Measurements from ENCODE around the gene DDX1. TPM values are rescaled to one million over a fixed set of nuclear protein-coding genes. Genes with fewer than 3 reads are reported as not detected.
"Not testable (repeated sequence)": the region's sequence is repeated elsewhere in the genome, so short reads cannot be mapped to it uniquely, and the experiment has no call there.

Gene DDX1
- total RNA-seq, 1 donor from 2014 or later, result 105 TPM

DNA sequence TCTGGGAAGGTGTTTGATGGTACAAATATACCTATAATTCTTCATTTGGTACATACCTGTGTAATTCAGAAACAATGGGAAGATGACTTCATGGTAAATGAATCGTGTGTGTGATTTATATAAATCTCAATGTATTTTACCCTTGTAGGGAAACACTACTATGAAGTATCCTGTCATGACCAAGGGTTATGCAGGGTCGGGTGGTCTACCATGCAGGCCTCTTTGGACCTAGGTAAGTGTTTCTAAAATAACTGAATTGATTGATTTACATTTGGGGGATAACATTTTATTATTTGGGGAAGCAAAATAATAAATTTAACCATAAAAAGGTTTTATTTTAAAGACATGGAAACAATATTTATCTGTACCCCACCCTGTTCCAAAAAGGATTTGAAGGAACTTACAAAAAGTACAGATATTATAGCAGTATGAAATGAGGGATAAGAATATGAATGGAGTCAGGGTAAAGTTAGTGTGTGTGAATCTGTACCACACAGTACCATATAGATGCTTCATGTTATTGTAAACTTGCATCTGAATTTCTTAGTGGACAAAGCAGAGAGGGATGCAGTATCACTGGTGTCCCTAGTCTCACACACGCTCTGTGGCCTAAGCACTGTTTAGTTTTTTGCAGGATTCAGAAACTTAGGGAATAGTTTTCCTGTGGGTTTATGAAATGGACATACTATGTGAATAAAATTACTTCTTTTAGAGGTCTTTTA lies 11.5 kb downstream of the DDX1 start:
- no peak overlapping the region for H3K9ac ChIP-seq (ENCODE audit: low read depth in 1 of 3, low read length in 3 of 3)
- H3K9me3 ChIP-seq (ENCODE audit: control insufficient read depth in 3 of 3, low read length in 3 of 3), result no peaks in the 10 kb centered on the region
- H3K27me3 ChIP-seq (ENCODE audit: control insufficient read depth in 3 of 3, insufficient read depth in 3 of 3, low read length in 3 of 3), result no peaks in the 10 kb centered on the region
- no peak overlapping the region for H3K27ac ChIP-seq (ENCODE audit: low read depth, low read length)
- no peaks in the 10 kb centered on the region for H3K4me1 ChIP-seq (ENCODE audit: control insufficient read depth in 3 of 3, insufficient read depth in 3 of 3, low read length in 3 of 3)
- peaks cover 65 to 92% (median 91%) of the 10 kb centered on the region in 3 donors for H3K36me3 ChIP-seq (ENCODE audit: control insufficient read depth in 3 of 3, insufficient read depth in 3 of 3, low read length in 3 of 3)
- no peak overlapping the region for H3K4me3 ChIP-seq (ENCODE audit: low read length in 3 of 3)

DNA sequence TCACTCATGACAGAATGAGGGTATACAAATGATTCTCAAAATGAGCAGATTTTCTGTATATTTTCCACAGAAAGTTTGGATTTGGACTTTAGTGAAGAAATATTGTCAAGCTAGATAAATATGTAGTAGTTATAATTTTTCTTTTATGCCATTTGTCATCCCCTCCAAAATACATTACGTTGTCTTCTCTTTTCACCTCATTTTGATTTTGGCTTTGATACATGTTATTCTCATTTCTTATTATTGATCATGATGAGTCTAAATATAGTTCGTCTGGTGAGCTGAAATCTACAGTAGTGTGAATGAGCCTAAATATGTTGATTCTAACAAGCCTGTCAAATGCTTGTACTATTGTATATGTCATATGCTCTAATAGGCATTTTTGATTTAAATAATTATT lies 12.3 kb downstream of the DDX1 start:
- no peaks in the 10 kb centered on the region for H3K4me1 ChIP-seq (ENCODE audit: control insufficient read depth in 3 of 3, insufficient read depth in 3 of 3, low read length in 3 of 3)
- H3K27me3 ChIP-seq (ENCODE audit: control insufficient read depth in 3 of 3, insufficient read depth in 3 of 3, low read length in 3 of 3), result no peaks in the 10 kb centered on the region
- no peak overlapping the region for H3K4me3 ChIP-seq (ENCODE audit: low read length in 3 of 3)
- no peak overlapping the region for H3K27ac ChIP-seq (ENCODE audit: low read depth, low read length)
- no peak overlapping the region for H3K9ac ChIP-seq (ENCODE audit: low read depth in 1 of 3, low read length in 3 of 3)
- H3K36me3 ChIP-seq (ENCODE audit: control insufficient read depth in 3 of 3, insufficient read depth in 3 of 3, low read length in 3 of 3), result peaks cover 71 to 90% (median 88%) of the 10 kb centered on the region in 3 donors
- no peaks in the 10 kb centered on the region for H3K9me3 ChIP-seq (ENCODE audit: control insufficient read depth in 3 of 3, low read length in 3 of 3)

DNA sequence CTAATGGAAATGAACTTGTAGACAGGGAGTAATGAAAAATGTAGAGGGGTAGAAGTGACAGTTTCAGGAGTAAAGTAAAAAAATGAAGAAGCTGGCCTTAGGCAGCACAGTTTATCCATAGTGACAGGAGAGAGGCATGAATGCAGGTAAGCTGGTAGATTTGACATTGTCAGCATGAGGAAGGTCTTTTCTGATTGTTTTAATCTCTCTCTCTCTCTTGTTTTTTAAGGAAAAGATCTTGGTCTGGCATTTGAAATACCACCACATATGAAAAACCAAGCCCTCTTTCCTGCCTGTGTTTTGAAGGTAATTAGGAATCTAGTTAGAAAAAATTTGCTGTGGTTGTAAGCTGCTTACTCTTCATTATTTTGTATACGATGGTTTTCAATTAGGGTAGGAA lies 14.1 kb downstream of the DDX1 start:
- no peak overlapping the region for H3K9ac ChIP-seq (ENCODE audit: low read depth in 1 of 3, low read length in 3 of 3)
- H3K27me3 ChIP-seq (ENCODE audit: control insufficient read depth in 3 of 3, insufficient read depth in 3 of 3, low read length in 3 of 3), result no peaks in the 10 kb centered on the region
- H3K9me3 ChIP-seq (ENCODE audit: control insufficient read depth in 3 of 3, low read length in 3 of 3), result no peaks in the 10 kb centered on the region
- H3K4me3 ChIP-seq (ENCODE audit: low read length in 3 of 3), result no peak overlapping the region
- peaks cover 69 to 92% (median 91%) of the 10 kb centered on the region in 3 donors for H3K36me3 ChIP-seq (ENCODE audit: control insufficient read depth in 3 of 3, insufficient read depth in 3 of 3, low read length in 3 of 3)
- no peak overlapping the region for H3K27ac ChIP-seq (ENCODE audit: low read depth, low read length)
- H3K4me1 ChIP-seq (ENCODE audit: control insufficient read depth in 3 of 3, insufficient read depth in 3 of 3, low read length in 3 of 3), result no peaks in the 10 kb centered on the region

- Histone ChIP-seq H3K27me3 (ENCODE audit: control insufficient read depth in 3 of 3, insufficient read depth in 3 of 3, low read length in 3 of 3) (no peaks in the 10 kb centered on the region), H3K4me1 (ENCODE audit: control insufficient read depth in 3 of 3, insufficient read depth in 3 of 3, low read length in 3 of 3) (no peaks in the 10 kb centered on the region), H3K27ac (ENCODE audit: low read depth, low read length) (no peak overlapping the region), H3K9me3 (ENCODE audit: control insufficient read depth in 3 of 3, low read length in 3 of 3) (no peaks in the 10 kb centered on the region), H3K4me3 (ENCODE audit: low read length in 3 of 3) (no peak overlapping the region), H3K36me3 (ENCODE audit: control insufficient read depth in 3 of 3, insufficient read depth in 3 of 3, low read length in 3 of 3) (peaks cover 59 to 82% (median 80%) of the 10 kb centered on the region in 3 donors), H3K9ac (ENCODE audit: low read depth in 1 of 3, low read length in 3 of 3) (no peak overlapping the region)
Measured at GRCh38 chr2:15606481-15607441, 15.1 kb downstream of the DDX1 start.

DNA sequence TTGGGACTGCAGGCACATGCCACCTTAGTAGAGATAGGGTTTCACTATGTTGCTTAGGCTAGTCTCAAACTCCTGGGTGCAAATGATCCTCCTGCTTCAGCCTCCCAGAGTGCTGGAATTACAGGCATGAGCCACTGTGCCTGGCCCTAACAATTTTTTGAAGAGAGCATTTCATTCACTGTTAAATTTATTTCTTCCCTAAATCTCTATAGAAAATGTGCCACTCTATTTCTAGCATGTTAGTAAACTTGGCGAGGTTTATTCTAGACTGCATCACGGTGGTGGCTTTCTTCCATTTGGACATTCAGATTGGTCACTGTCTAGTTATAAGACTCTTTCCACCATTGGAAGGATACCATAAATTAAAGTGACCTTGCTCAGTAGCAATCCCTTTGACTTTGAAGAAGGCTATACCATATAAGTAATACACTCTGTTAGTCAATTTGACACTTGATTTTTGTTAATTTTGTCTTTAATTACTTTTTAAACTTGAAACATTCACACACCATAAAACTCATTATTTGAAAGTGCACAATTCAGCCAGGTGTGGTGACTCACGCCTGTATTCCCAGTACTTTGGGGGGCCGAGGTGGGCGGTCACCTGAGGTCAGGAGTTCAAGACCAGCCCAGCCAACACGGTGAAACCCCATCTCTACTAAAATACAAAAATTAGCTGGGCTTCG lies 16.2 kb downstream of the DDX1 start:
- H3K36me3 ChIP-seq (ENCODE audit: control insufficient read depth in 3 of 3, insufficient read depth in 3 of 3, low read length in 3 of 3), result peaks cover 48 to 71% (median 69%) of the 10 kb centered on the region in 3 donors
- H3K4me1 ChIP-seq (ENCODE audit: control insufficient read depth in 3 of 3, insufficient read depth in 3 of 3, low read length in 3 of 3), result no peaks in the 10 kb centered on the region
- no peaks in the 10 kb centered on the region for H3K9me3 ChIP-seq (ENCODE audit: control insufficient read depth in 3 of 3, low read length in 3 of 3)
- no peak overlapping the region for H3K27ac ChIP-seq (ENCODE audit: low read depth, low read length)
- no peak overlapping the region for H3K9ac ChIP-seq (ENCODE audit: low read depth in 1 of 3, low read length in 3 of 3)
- no peak overlapping the region for H3K4me3 ChIP-seq (ENCODE audit: low read length in 3 of 3)
- no peaks in the 10 kb centered on the region for H3K27me3 ChIP-seq (ENCODE audit: control insufficient read depth in 3 of 3, insufficient read depth in 3 of 3, low read length in 3 of 3)

DNA sequence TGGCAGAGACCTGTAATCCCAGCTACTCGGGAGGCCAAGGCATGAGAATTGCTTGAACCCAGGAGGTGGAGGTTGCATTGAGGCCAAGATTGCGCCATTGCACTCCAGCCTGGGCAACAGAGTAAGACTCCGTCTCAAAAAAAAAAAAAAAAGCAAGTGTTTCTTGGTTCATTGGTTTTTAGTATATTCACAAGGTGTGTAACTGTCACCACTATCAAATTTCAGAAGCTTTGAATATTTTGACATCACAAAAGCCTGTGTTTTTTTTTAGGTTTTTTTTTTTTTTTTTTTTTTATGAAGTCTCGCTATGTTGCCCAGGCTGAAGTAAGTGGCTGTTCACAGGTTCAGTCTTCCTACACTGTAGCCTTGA lies 16.7 kb downstream of the DDX1 start:
- H3K36me3 ChIP-seq (ENCODE audit: control insufficient read depth in 3 of 3, insufficient read depth in 3 of 3, low read length in 3 of 3), result peaks cover 44 to 66% (median 65%) of the 10 kb centered on the region in 3 donors
- no peak overlapping the region for H3K4me3 ChIP-seq (ENCODE audit: low read length in 3 of 3)
- H3K9ac ChIP-seq (ENCODE audit: low read depth in 1 of 3, low read length in 3 of 3), result no peak overlapping the region
- no peak overlapping the region for H3K27ac ChIP-seq (ENCODE audit: low read depth, low read length)
- no peaks in the 10 kb centered on the region for H3K27me3 ChIP-seq (ENCODE audit: control insufficient read depth in 3 of 3, insufficient read depth in 3 of 3, low read length in 3 of 3)
- H3K4me1 ChIP-seq (ENCODE audit: control insufficient read depth in 3 of 3, insufficient read depth in 3 of 3, low read length in 3 of 3), result no peaks in the 10 kb centered on the region
- no peaks in the 10 kb centered on the region for H3K9me3 ChIP-seq (ENCODE audit: control insufficient read depth in 3 of 3, low read length in 3 of 3)

DNA sequence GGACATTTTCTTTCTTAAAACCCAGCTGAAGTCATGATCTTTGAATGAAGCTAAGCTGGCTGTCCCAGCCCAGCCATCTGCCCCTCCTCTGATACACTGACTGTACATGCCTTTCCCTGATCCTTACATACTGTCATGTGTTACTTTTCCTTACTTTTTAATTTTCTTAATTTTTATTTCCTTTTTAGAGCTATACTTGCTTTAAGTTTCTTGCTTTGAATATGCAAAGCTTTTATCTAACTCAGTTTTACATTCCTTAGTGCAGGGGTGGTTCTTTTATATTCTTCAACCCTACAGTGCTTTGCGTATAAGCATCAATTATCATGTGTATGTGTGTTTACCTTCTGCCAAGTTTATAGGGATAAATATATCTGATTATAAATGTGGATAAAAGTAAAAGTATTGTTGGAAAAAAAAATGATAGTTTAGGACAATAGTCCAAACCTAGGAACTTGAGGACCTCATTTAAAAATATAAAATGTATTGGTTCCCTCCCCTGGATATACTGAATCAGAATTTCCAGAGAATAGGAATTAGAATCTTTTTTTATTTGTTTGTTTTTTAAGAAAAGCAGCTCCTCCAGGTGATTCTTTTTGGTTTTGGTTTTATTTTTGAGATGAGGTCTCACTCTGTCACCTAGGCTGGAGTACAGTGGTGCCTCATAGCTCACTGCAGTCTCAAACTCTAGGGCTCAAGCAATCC lies 17.8 kb downstream of the DDX1 start:
- H3K9ac ChIP-seq (ENCODE audit: low read depth in 1 of 3, low read length in 3 of 3), result no peak overlapping the region
- H3K27me3 ChIP-seq (ENCODE audit: control insufficient read depth in 3 of 3, insufficient read depth in 3 of 3, low read length in 3 of 3), result no peaks in the 10 kb centered on the region
- H3K4me3 ChIP-seq (ENCODE audit: low read length in 3 of 3), result no peak overlapping the region
- H3K36me3 ChIP-seq (ENCODE audit: control insufficient read depth in 3 of 3, insufficient read depth in 3 of 3, low read length in 3 of 3), result peaks cover 37 to 57% (median 56%) of the 10 kb centered on the region in 3 donors
- no peak overlapping the region for H3K27ac ChIP-seq (ENCODE audit: low read depth, low read length)
- no peaks in the 10 kb centered on the region for H3K9me3 ChIP-seq (ENCODE audit: control insufficient read depth in 3 of 3, low read length in 3 of 3)
- H3K4me1 ChIP-seq (ENCODE audit: control insufficient read depth in 3 of 3, insufficient read depth in 3 of 3, low read length in 3 of 3), result no peaks in the 10 kb centered on the region

DNA sequence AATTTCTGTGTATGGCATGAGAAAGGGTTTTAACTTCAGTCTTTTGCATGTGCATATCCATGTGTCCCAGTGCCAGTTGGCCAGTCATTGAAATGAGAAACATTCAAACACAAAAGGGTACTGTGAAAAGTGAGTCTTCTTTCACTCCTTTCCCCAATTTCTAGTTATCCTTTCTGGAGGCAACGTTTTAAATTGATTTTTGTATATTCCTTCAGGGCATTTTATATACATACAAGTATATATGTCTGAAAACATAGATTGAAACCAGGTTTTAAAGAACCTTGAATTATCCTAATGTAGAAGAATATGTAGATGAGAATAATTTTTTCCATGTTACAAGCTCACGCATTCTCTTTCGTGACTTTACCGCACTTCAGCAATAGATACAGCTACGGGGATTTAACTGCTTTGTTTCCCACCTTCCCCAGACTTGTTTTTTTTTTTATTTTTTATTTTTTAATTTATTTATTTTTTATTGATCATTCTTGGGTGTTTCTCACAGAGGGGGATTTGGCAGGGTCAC lies 18.8 kb downstream of the DDX1 start:
- H3K27me3 ChIP-seq (ENCODE audit: control insufficient read depth in 3 of 3, insufficient read depth in 3 of 3, low read length in 3 of 3), result no peaks in the 10 kb centered on the region
- peaks cover 27 to 52% (median 50%) of the 10 kb centered on the region in 3 donors for H3K36me3 ChIP-seq (ENCODE audit: control insufficient read depth in 3 of 3, insufficient read depth in 3 of 3, low read length in 3 of 3)
- no peak overlapping the region for H3K27ac ChIP-seq (ENCODE audit: low read depth, low read length)
- no peaks in the 10 kb centered on the region for H3K4me1 ChIP-seq (ENCODE audit: control insufficient read depth in 3 of 3, insufficient read depth in 3 of 3, low read length in 3 of 3)
- H3K9me3 ChIP-seq (ENCODE audit: control insufficient read depth in 3 of 3, low read length in 3 of 3), result no peaks in the 10 kb centered on the region
- no peak overlapping the region for H3K9ac ChIP-seq (ENCODE audit: low read depth in 1 of 3, low read length in 3 of 3)
- no peak overlapping the region for H3K4me3 ChIP-seq (ENCODE audit: low read length in 3 of 3)

DNA sequence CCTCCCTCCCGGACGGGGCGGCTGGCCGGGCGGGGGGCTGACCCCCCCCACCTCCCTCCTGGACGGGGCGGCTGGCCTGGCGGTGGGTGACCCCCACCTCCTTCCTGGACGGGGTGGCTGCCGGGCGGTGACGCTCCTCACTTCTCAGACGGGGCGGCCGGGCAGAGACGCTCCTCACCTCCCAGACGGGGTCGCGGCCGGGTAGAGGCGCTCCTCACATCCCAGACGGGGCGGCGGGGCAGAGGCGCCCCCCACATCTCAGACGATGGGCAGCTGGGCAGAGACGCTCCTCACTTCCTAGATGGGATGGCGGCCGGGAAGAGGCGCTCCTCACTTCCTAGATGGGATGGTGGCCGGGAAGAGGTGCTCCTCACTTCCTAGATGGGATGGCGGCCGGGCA lies 20.4 kb downstream of the DDX1 start:
- peaks cover 16 to 36% (median 36%) of the 10 kb centered on the region in 3 donors for H3K36me3 ChIP-seq (ENCODE audit: control insufficient read depth in 3 of 3, insufficient read depth in 3 of 3, low read length in 3 of 3)
- H3K4me1 ChIP-seq (ENCODE audit: control insufficient read depth in 3 of 3, insufficient read depth in 3 of 3, low read length in 3 of 3); H3K4me3 ChIP-seq (ENCODE audit: low read length in 3 of 3); H3K27ac ChIP-seq (ENCODE audit: low read depth, low read length); H3K9ac ChIP-seq (ENCODE audit: low read depth in 1 of 3, low read length in 3 of 3); H3K27me3 ChIP-seq (ENCODE audit: control insufficient read depth in 3 of 3, insufficient read depth in 3 of 3, low read length in 3 of 3); H3K9me3 ChIP-seq (ENCODE audit: control insufficient read depth in 3 of 3, low read length in 3 of 3): not testable (repeated sequence)
